GM11168 (cell line): ENCODE results near the gene KRT80.

Experiments
- in situ Hi-C: fragments of 300-500 bp; cut with MboI; formaldehyde crosslinking; loops from one replicate; pipeline ENCODE4 v1.12.0; 2022; ENCODE audit warnings: low sequenced_read_pairs; ENCODE audit not compliant: unreplicated experiment

Gene KRT80

GRCh38 chr12:52145228-52146088, 46.4 kb downstream of the KRT80 start:
- in situ Hi-C loops, result no loop called here

GRCh38 chr12:52144512-52145227, 47.1 kb downstream of the KRT80 start:
- in situ Hi-C loops, result no loop called here

GRCh38 chr12:52142431-52142830, 49.4 kb downstream of the KRT80 start:
- in situ Hi-C loops, result no loop called here

GRCh38 chr12:52141875-52142274, 49.9 kb downstream of the KRT80 start:
- in situ Hi-C loops, result no loop called here

GRCh38 chr12:52141306-52141705, 50.5 kb downstream of the KRT80 start:
- in situ Hi-C loops, result no loop called here

GRCh38 chr12:52139579-52140062, 52.2 kb downstream of the KRT80 start:
- in situ Hi-C loops, result no loop called here

GRCh38 chr12:52139147-52139546, 52.7 kb downstream of the KRT80 start:
- in situ Hi-C loops, result no loop called here

- in situ Hi-C loops, result no loop called here
Measured at GRCh38 chr12:52137746-52138145, 54.1 kb downstream of the KRT80 start.

GRCh38 chr12:52132754-52133161, 59.1 kb downstream of the KRT80 start:
- in situ Hi-C loops, result no loop called here

- in situ Hi-C loops, result no loop called here
Measured at GRCh38 chr12:52130711-52131110, 61.1 kb downstream of the KRT80 start.

- in situ Hi-C loops, result no loop called here
Measured at GRCh38 chr12:52127683-52128450, 63.9 kb downstream of the KRT80 start.

- in situ Hi-C loops, result no loop called here
Measured at GRCh38 chr12:52126605-52127578, 64.9 kb downstream of the KRT80 start.

- in situ Hi-C loops, result no loop called here
Measured at GRCh38 chr12:52126050-52126604, 65.7 kb downstream of the KRT80 start.

GRCh38 chr12:52125476-52125900, 66.3 kb downstream of the KRT80 start:
- in situ Hi-C loops, result no loop called here

GRCh38 chr12:52123487-52124186, 68.2 kb downstream of the KRT80 start:
- in situ Hi-C loops, result no loop called here

- in situ Hi-C loops, result no loop called here
Measured at GRCh38 chr12:52122904-52123303, 68.9 kb downstream of the KRT80 start.

GRCh38 chr12:52122540-52122871, 69.3 kb downstream of the KRT80 start:
- in situ Hi-C loops, result no loop called here

- in situ Hi-C loops, result no loop called here
Measured at GRCh38 chr12:52121824-52122539, 69.8 kb downstream of the KRT80 start.
